H1 (cell line): Measurements from ENCODE around the gene PHKA2.

ENCODE experiments used
- POU5F1 ChIP-seq: IDR thresholded peaks from 2 replicates; pipeline ENCODE4 v1.6.1; 2011; ENCODE audit warnings: low read depth, mild to moderate bottlenecking, low read length, moderate library complexity
- TF ChIP-seq, protein P1 (sequence below): IDR thresholded peaks from 2 replicates; pipeline ENCODE4 v1.6.1; 2011; ENCODE audit warnings: low read depth, mild to moderate bottlenecking, low read length; ENCODE audit not compliant: insufficient read depth

DNA sequence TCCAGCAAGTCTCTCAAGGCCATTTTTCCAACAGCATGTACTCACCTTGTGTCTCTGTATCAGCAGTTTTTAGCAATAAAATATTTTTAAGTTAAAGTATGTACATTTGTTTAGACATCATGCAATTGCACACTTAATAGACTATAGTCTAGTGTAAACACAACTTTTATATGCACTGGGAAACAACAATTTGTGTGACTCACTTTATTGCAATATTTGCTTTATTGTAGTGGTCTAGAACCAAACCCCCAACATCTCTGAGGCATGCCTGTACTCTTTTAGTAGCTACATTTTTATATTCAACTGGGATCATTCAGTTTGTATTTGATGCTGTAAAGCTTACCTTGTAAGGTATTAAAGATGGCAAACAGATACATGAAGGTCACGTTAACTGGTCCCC, 14.7 kb upstream of the PHKA2 start:
- TF ChIP-seq, protein P1, sequence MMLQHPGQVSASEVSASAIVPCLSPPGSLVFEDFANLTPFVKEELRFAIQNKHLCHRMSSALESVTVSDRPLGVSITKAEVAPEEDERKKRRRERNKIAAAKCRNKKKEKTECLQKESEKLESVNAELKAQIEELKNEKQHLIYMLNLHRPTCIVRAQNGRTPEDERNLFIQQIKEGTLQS, result no peak
- no peak for TF ChIP-seq POU5F1
